ENCODE data around the gene EGR4. TPM values are rescaled to one million over a fixed set of nuclear protein-coding genes. Genes with fewer than 3 reads are reported as not detected.

EGR4 gene
- total and polyA plus RNA-seq, 2 of the 4 experiments (the other 2 are of a cell fraction), result not detected

GRCh38 chr2:73294239-73294638 is 891 bp upstream of the EGR4 start:
- in situ Hi-C loops (cut with MboI; ENCODE audit: low sequenced_read_pairs), result no loop called here
- no peak overlapping the region for H3K18ac ChIP-seq (ENCODE audit: low read depth, low read length)
- H2AK5ac ChIP-seq (ENCODE audit: low read depth, low read length), result no peak overlapping the region
- H3K14ac ChIP-seq (replicated peaks; ENCODE audit: low read depth, low read length), result no peak overlapping the region
- H3K4me2 ChIP-seq (ENCODE audit: low read depth, low read length), result no peak overlapping the region
- H3K9me3 ChIP-seq (ENCODE audit: control insufficient read depth, insufficient read depth, low read length), result no peaks in the 10 kb centered on the region
- no CpG with 5 or more reads among the region's 2 CpGs for WGBS, 2 experiments (ENCODE audit: extremely low coverage in 2 of 2, insufficient read length in 1 of 2)
- CTCF ChIA-PET, result no interaction called here
- intact Hi-C loops (cut with micrococcal nuclease), result no loop called here
- no peak for DNase-seq
- no peaks in the 10 kb centered on the region for H3K79me1 ChIP-seq (ENCODE audit: low read depth in 1 of 2, low read length in 2 of 2)
- H3K4me1 ChIP-seq (ENCODE audit: control insufficient read depth, insufficient read depth, low read length), result no peaks in the 10 kb centered on the region; the same call in 1 of the 2 replicates
- no peak overlapping the region for H3K4ac ChIP-seq (ENCODE audit: low read depth, low read length)
- H3K27ac ChIP-seq (ENCODE audit: insufficient read depth, low read length), result no peak overlapping the region
- no peak overlapping the region for H2AK9ac ChIP-seq (replicated peaks; ENCODE audit: low read depth, low read length, poor library complexity)
- no TSS peak for BruUV-seq (replicated peaks)
- no peaks in the 10 kb centered on the region for H3K9me1 ChIP-seq (ENCODE audit: insufficient read depth, low read length)
- H2BK120ac ChIP-seq (ENCODE audit: low read depth, low read length), result no peak overlapping the region
- no peak overlapping the region for H2AFZ ChIP-seq (replicated peaks; ENCODE audit: low read length, poor library complexity)
- peaks cover 63% of the 10 kb centered on the region for H3K27me3 ChIP-seq (ENCODE audit: control insufficient read depth, insufficient read depth, low read length)
- POLR2A ChIA-PET (ENCODE audit: unreplicated experiment), result no interaction called here
- dilution Hi-C loops (cut with HindIII; ENCODE audit: low sequenced_read_pairs, unreplicated experiment), result no loop called here
- peaks cover 5% of the 10 kb centered on the region; the same call in 1 of the 2 replicates for H4K20me1 ChIP-seq (ENCODE audit: insufficient read depth, low read length)
- no peak overlapping the region for H4K8ac ChIP-seq (ENCODE audit: low read depth in 2 of 2, low read length in 2 of 2)
- TF ChIP-seq ELK1 (IDR thresholded peaks at IDR 0.05; ENCODE audit: borderline replicate concordance, low read depth, low read length) (no peak), USF2 (IDR thresholded peaks at IDR 0.05; ENCODE audit: low read depth, low read length) (no peak), CEBPB (IDR thresholded peaks at IDR 0.05; ENCODE audit: low read depth, low read length) (no peak), MXI1 (IDR thresholded peaks at IDR 0.05; ENCODE audit: borderline replicate concordance, low read depth, low read length) (no peak), POLR2A (IDR thresholded peaks at IDR 0.05; ENCODE audit: low read depth, low read length) (no peak), RCOR1 (IDR thresholded peaks at IDR 0.05; ENCODE audit: insufficient replicate concordance, low read length) (no peak), NFE2L2 (IDR thresholded peaks at IDR 0.05; ENCODE audit: low read depth, low read length) (no peak), RAD21 (IDR thresholded peaks at IDR 0.05; ENCODE audit: low read length) (no peak), RFX5 (IDR thresholded peaks at IDR 0.05; ENCODE audit: low read depth, low read length) (no peak), CHD1 (IDR thresholded peaks at IDR 0.05; ENCODE audit: low read depth, low read length) (no peak), BHLHE40 (IDR thresholded peaks at IDR 0.05; ENCODE audit: low read depth, low read length) (no peak), CTCF (conservative IDR thresholded peaks at IDR 0.05; ENCODE audit: low read depth, low read length) (no peak), SMC3 (IDR thresholded peaks at IDR 0.05; ENCODE audit: low read depth, low read length) (no peak), MAZ (IDR thresholded peaks at IDR 0.05; ENCODE audit: borderline replicate concordance, low read depth, low read length) (no peak), MAFK (IDR thresholded peaks at IDR 0.05; ENCODE audit: low read depth, low read length) (no peak), FOS (IDR thresholded peaks at IDR 0.05; ENCODE audit: low read depth, low read length) (no peak)
- no peak overlapping the region for H3K56ac ChIP-seq (ENCODE audit: extremely low read depth, insufficient read depth, low read length)
- no peak overlapping the region for H3K9ac ChIP-seq (ENCODE audit: low read depth, low read length)
- no peaks in the 10 kb centered on the region for H3K36me3 ChIP-seq (ENCODE audit: control insufficient read depth, insufficient read depth, low read length)
- no peak overlapping the region for H3K4me3 ChIP-seq (ENCODE audit: insufficient read depth, low read depth, low read length)
- ATAC-seq (ENCODE audit: low read depth), result no peak
- H3K23ac ChIP-seq (ENCODE audit: low read depth, low read length), result no peak overlapping the region
- H2BK5ac ChIP-seq (ENCODE audit: low read depth, low read length, poor library complexity, severe bottlenecking), result no peak overlapping the region
- H2BK20ac ChIP-seq (ENCODE audit: low read depth, low read length), result no peak overlapping the region
- no peak overlapping the region for H4K91ac ChIP-seq (ENCODE audit: insufficient read depth, low read depth, low read length)
- H4K5ac ChIP-seq (ENCODE audit: low read depth, low read length), result no peak overlapping the region
- no peak overlapping the region for H2BK15ac ChIP-seq (ENCODE audit: low read depth, low read length)

Measured in IMR-90 (cell line).